Endothelial cell of umbilical vein (primary cell): Measurements from ENCODE around the gene LRCH3. TPM values are rescaled to one million over a fixed set of nuclear protein-coding genes. Genes with fewer than 3 reads are reported as not detected.
A peak's percentile ranks its signal among the peaks of the same experiment; 100 is the strongest.

Experiments
- BruUV-seq: library from RNA; stranded (reverse); fragments of 400-500 nt; replicated peaks from 2 replicates; lab custom pipeline; 2021; lab: Mats Ljungman, UMichigan
- CTCF ChIA-PET: fragments of 300-600, 350-600 bp; sonication (Branson Sonifier 250); formaldehyde crosslinking; loops from one replicate; lab custom pipeline; 2021; ENCODE audit warnings: antibody characterized with exemption, inconsistent platforms; lab: Charles Lee
- POLR2A ChIA-PET: fragments of 300-600, 350-600 bp; sonication (Branson Sonifier 250); formaldehyde crosslinking; loops from one replicate; lab custom pipeline; 2021; ENCODE audit warnings: antibody characterized with exemption, inconsistent platforms; lab: Charles Lee
- DNase-seq: peaks from one replicate; pipeline ENCODE4 v3.0.0-alpha.2; 2011; ENCODE audit warnings: low read depth, low spot score
- FAIRE-seq: peaks from 2 replicates; lab custom pipeline; 2011; peaks lifted over from hg19 to GRCh38; lab: Jason Lieb, UNC
- H2AFZ ChIP-seq: 2 replicates; pipeline ENCODE4 v1.6.0; 2012; ENCODE audit warnings: low read depth, low read length, control low read depth, inconsistent platforms
- H3K27ac ChIP-seq: 2 replicates; pipeline ENCODE4 v1.5.1; 2011; ENCODE audit warnings: low read depth, mild to moderate bottlenecking, control low read depth, low read length, moderate library complexity; ENCODE audit not compliant: insufficient read depth
- H3K27me3 ChIP-seq, 2 experiments: 2 replicates each; pipeline versions ENCODE4 v1.6.0 to v1.6.1; 2011; ENCODE audit warnings: low read length in 2 of 2, mixed read lengths in 1 of 2; ENCODE audit not compliant: control insufficient read depth in 2 of 2, insufficient read depth in 2 of 2
- H3K36me3 ChIP-seq, 2 experiments: 2 replicates in 1 of 2; 3 replicates in 1 of 2; pipeline ENCODE4 v1.5.1; 2011; ENCODE audit warnings: low read length in 2 of 2, mild to moderate bottlenecking in 1 of 2, moderate library complexity in 1 of 2; ENCODE audit not compliant: control insufficient read depth in 2 of 2, insufficient read depth in 2 of 2; ENCODE audit errors: extremely low read depth in 1 of 2
- H3K4me1 ChIP-seq: 3 replicates; pipeline ENCODE4 v1.5.1; 2011; ENCODE audit warnings: mild to moderate bottlenecking, low read length; ENCODE audit not compliant: control insufficient read depth, insufficient read depth; ENCODE audit errors: extremely low read depth
- H3K4me2 ChIP-seq: 2 replicates; pipeline ENCODE4 v1.6.1; 2011; ENCODE audit warnings: low read length, control low read depth, mixed read lengths; ENCODE audit not compliant: insufficient read depth
- H3K4me3 ChIP-seq, 3 experiments: fragments of 200-600 bp in 1 of 3; sonication (generic), shearing (Covaris generic) in 1 of 3; replicated peaks in 1 of 3; 2 replicates each; pipeline ENCODE4 v1.5.1; 2011 to 2016; ENCODE audit warnings: control low read depth in 3 of 3, low read length in 3 of 3, mild to moderate bottlenecking in 2 of 3, inconsistent platforms in 1 of 3, low read depth in 1 of 3, moderate library complexity in 1 of 3; ENCODE audit not compliant: insufficient read depth in 1 of 3
- H3K79me2 ChIP-seq: 2 replicates; pipeline ENCODE4 v1.6.0; 2012; ENCODE audit warnings: low read length, inconsistent platforms; ENCODE audit not compliant: control insufficient read depth, insufficient read depth
- H3K9ac ChIP-seq: replicated peaks from 2 replicates; pipeline ENCODE3; 2011; ENCODE audit warnings: low read length, control low read depth; ENCODE audit not compliant: insufficient read depth; ENCODE audit errors: extremely low read depth
- H3K9me1 ChIP-seq: replicated peaks from 3 replicates; pipeline ENCODE4 v1.6.0; 2011; ENCODE audit warnings: mild to moderate bottlenecking, low read length; ENCODE audit not compliant: control insufficient read depth, insufficient read depth; ENCODE audit errors: extremely low read depth
- H3K9me3 ChIP-seq: replicated peaks from 2 replicates; pipeline ENCODE4 v1.5.1; 2012; ENCODE audit warnings: low read length, inconsistent platforms; ENCODE audit not compliant: control insufficient read depth, insufficient read depth
- H4K20me1 ChIP-seq: replicated peaks from 2 replicates; pipeline ENCODE3; 2011; ENCODE audit warnings: mild to moderate bottlenecking, low read length; ENCODE audit not compliant: control insufficient read depth, insufficient read depth; ENCODE audit errors: extremely low read depth
- EZH2 ChIP-seq: IDR thresholded peaks from 2 replicates; pipeline ENCODE4 v1.6.1; 2012; ENCODE audit warnings: borderline replicate concordance, low read depth, mild to moderate bottlenecking, moderate library complexity, low read length, inconsistent platforms; ENCODE audit not compliant: severe bottlenecking
- FOS ChIP-seq: IDR thresholded peaks from 2 replicates; pipeline ENCODE4 v1.6.1; 2011; ENCODE audit warnings: mild to moderate bottlenecking, low read length, moderate library complexity, borderline replicate concordance; ENCODE audit not compliant: insufficient read depth
- GATA2 ChIP-seq: IDR thresholded peaks from 2 replicates; pipeline ENCODE4 v1.7.0; 2011; ENCODE audit warnings: low read depth, mild to moderate bottlenecking, moderate library complexity, mixed read lengths, low read length; ENCODE audit not compliant: insufficient read length, insufficient read depth
- JUN ChIP-seq: IDR thresholded peaks from 2 replicates; pipeline ENCODE4 v1.6.1; 2011; ENCODE audit warnings: borderline replicate concordance, low read depth; ENCODE audit not compliant: insufficient read length, insufficient read depth
- MYC ChIP-seq: IDR thresholded peaks from one replicate; pipeline ENCODE4 v1.6.1; 2011; ENCODE audit warnings: mild to moderate bottlenecking, low read depth, low read length
- POLR2A ChIP-seq: IDR thresholded peaks from 2 replicates; pipeline ENCODE4 v1.6.1; 2012; ENCODE audit warnings: low read depth, mild to moderate bottlenecking, control low read depth, low read length
- POLR2AphosphoS5 ChIP-seq: IDR thresholded peaks from 2 replicates; pipeline ENCODE4 v1.6.1; 2012; ENCODE audit warnings: low read depth, mild to moderate bottlenecking, control low read depth, low read length, moderate library complexity; ENCODE audit not compliant: insufficient read depth
- dilution Hi-C: fragments of 300-500 bp; cut with MboI; formaldehyde crosslinking; loops from one replicate; pipeline ENCODE4 v1.15.0; 2019; ENCODE audit warnings: low sequenced_read_pairs; ENCODE audit not compliant: extremely low pct_ligation_motif_present
- intact Hi-C: fragments of 100-400 bp; cut with micrococcal nuclease; formaldehyde crosslinking; loops from one replicate; pipeline ENCODE4 v1.10.0; 2022
- polyA plus RNA-seq, 4 experiments: library from polyadenylated mRNA; depleted of rRNA in 3 of 4; stranded (reverse) in 3 of 4; unstranded in 1 of 4; fragments of >200 nt; gene quantifications; 2 replicates each; pipeline versions ENCODE4 v1.2.1 to v1.2.3, GENCODE V29; 2011 to 2012; ENCODE audit warnings: missing spikeins in 1 of 4
- total RNA-seq: library from RNA; stranded (reverse); gene quantifications from 2 replicates; pipeline ENCODE4 v1.2.3, GENCODE V29; 2021
- TF ChIP-seq, protein P1 (sequence below): IDR thresholded peaks from 2 replicates; pipeline ENCODE4 v1.6.1; 2011; ENCODE audit not compliant: insufficient read depth, insufficient read length
- TF ChIP-seq, protein P2 (sequence below), 2 donors: IDR thresholded peaks; 1 replicate in 1 of 2; 2 replicates in 1 of 2; pipeline ENCODE4 v1.5.1; 2011; ENCODE audit warnings: low read length in 2 of 2, mild to moderate bottlenecking in 2 of 2, moderate library complexity in 2 of 2, control low read depth in 1 of 2, inconsistent platforms in 1 of 2, low read depth in 1 of 2; ENCODE audit not compliant: insufficient read depth in 1 of 2; ENCODE audit errors: extremely low read depth in 1 of 2

Gene LRCH3
- total and polyA plus RNA-seq, 2 donors (not counting 3 experiments of a cell fraction or from before 2014, with no cell fraction given) = 43.9 to 60.3 TPM

DNA sequence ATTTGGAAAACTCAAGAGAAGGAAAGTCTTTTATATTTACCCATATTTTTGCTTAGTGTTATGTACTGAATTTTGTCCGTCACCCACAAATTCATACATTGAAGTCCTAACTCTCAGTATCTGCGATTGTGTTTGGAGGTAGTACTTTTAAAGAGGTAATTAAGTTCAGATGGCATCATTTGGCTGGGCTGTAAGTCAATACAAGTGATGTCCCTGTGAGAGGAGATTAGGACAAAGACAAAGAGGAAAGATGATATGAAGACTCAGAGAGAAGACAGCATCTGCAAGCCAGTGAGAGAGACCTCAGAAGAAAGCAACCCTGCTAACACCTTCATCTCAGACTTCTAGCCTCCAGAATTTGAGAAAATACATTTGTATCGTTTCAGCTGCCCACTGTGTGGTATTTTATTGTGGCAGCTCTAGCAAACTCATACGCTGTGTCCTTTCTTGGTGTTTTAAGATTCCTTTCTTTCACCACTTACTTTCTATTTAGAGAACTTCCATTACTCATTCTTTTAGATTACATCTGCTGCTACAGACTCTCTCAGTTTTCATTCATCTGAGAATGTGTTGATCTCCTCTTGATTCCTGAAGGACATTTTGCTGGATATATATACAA lies 17.0 kb downstream of the LRCH3 start:
- dilution Hi-C loops (no loop called here), intact Hi-C loops (no loop called here)
- Histone ChIP-seq H3K9me1 (no peaks in the 10 kb centered on the region), H3K4me1 (no peaks in the 10 kb centered on the region), H3K4me2 (no peak overlapping the region), H3K9me3 (no peaks in the 10 kb centered on the region), H3K27ac (no peak overlapping the region), H3K27me3 (no peaks in the 10 kb centered on the region), H3K36me3 (no peaks in the 10 kb centered on the region), H4K20me1 (peaks cover 8% of the 10 kb centered on the region), H2AFZ (no peak overlapping the region), H3K9ac (no peak overlapping the region), H3K4me3 (no peak overlapping the region), H3K79me2 (peaks cover 84% of the 10 kb centered on the region)
- no peak for TF ChIP-seq MYC
- TF ChIP-seq, protein P1, sequence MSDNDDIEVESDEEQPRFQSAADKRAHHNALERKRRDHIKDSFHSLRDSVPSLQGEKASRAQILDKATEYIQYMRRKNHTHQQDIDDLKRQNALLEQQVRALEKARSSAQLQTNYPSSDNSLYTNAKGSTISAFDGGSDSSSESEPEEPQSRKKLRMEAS = no peak
- TF ChIP-seq POLR2AphosphoS5 = no peak
- TF ChIP-seq FOS = no peak
- TF ChIP-seq, protein P2, sequence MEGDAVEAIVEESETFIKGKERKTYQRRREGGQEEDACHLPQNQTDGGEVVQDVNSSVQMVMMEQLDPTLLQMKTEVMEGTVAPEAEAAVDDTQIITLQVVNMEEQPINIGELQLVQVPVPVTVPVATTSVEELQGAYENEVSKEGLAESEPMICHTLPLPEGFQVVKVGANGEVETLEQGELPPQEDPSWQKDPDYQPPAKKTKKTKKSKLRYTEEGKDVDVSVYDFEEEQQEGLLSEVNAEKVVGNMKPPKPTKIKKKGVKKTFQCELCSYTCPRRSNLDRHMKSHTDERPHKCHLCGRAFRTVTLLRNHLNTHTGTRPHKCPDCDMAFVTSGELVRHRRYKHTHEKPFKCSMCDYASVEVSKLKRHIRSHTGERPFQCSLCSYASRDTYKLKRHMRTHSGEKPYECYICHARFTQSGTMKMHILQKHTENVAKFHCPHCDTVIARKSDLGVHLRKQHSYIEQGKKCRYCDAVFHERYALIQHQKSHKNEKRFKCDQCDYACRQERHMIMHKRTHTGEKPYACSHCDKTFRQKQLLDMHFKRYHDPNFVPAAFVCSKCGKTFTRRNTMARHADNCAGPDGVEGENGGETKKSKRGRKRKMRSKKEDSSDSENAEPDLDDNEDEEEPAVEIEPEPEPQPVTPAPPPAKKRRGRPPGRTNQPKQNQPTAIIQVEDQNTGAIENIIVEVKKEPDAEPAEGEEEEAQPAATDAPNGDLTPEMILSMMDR (IDR thresholded peaks at IDR 0.05; ENCODE audit: extremely low read depth in 1 of 2, insufficient read depth in 1 of 2, low read depth in 1 of 2, low read length in 2 of 2) = no peak
- TF ChIP-seq POLR2A = no peak
- TF ChIP-seq EZH2 = no peak
- TF ChIP-seq GATA2 = no peak
- TF ChIP-seq JUN = no peak
- FAIRE-seq = peak; percentile 37
- ChIA-PET CTCF (no interaction called here), POLR2A (no interaction called here)
- DNase-seq = no peak
- BruUV-seq = no TSS peak
